WTC11 (cell line): ENCODE results near the gene ATXN10. TPM values are rescaled to one million over a fixed set of nuclear protein-coding genes. Genes with fewer than 3 reads are reported as not detected.

ENCODE experiments used
- ATAC-seq: fragments of 200-7000 bp; cut with Tn5 transposase; 2 replicates; pipeline ENCODE4 v1.10.0; 2021; ENCODE audit warnings: mild to moderate bottlenecking, moderate library complexity
- CTCF ChIA-PET: fragments of 300-600 bp; sonication (Branson Sonifier 250); formaldehyde crosslinking; loops from one replicate; lab custom pipeline; 2021; ENCODE audit warnings: antibody characterized with exemption; lab: Charles Lee
- POLR2A ChIA-PET: fragments of 350-600 bp; sonication (Branson Sonifier 250); formaldehyde crosslinking; loops from one replicate; lab custom pipeline; 2021; ENCODE audit warnings: antibody characterized with exemption; lab: Charles Lee
- DNase-seq: peaks from one replicate; pipeline ENCODE4 v3.0.0; 2021; ENCODE audit warnings: low spot score
- H3K27ac Mint-ChIP-seq: 2 replicates; pipeline ENCODE4 v1.8.0; 2021; ENCODE audit warnings: mixed read lengths
- H3K27me3 Mint-ChIP-seq: 2 replicates; pipeline ENCODE4 v1.8.0; 2021; ENCODE audit warnings: low read depth, mild to moderate bottlenecking, moderate library complexity, mixed read lengths
- H3K36me3 Mint-ChIP-seq: 2 replicates; pipeline ENCODE4 v1.8.0; 2021; ENCODE audit warnings: mixed read lengths
- H3K4me1 Mint-ChIP-seq: 2 replicates; pipeline ENCODE4 v1.8.0; 2022; ENCODE audit warnings: mixed read lengths
- H3K4me3 Mint-ChIP-seq: 2 replicates; pipeline ENCODE4 v1.8.0; 2021; ENCODE audit warnings: mild to moderate bottlenecking, moderate library complexity, mixed read lengths
- H3K9me3 Mint-ChIP-seq: 2 replicates; pipeline ENCODE4 v1.8.0; 2021; ENCODE audit warnings: mixed read lengths
- AR ChIP-seq: fragments of 250-450 bp; sonication (Bioruptor Pico); IDR thresholded peaks from 2 replicates; pipeline ENCODE4 v1.9.0; 2021; ENCODE audit warnings: mild to moderate bottlenecking
- ATF1 ChIP-seq: sonication (generic); formaldehyde crosslinking; IDR thresholded peaks from 2 replicates; pipeline ENCODE4 v1.8.1; 2023; ENCODE audit warnings: mild to moderate bottlenecking, moderate library complexity, missing genetic modification reagents
- ATF2 ChIP-seq: sonication (generic); formaldehyde crosslinking; IDR thresholded peaks from 2 replicates; pipeline ENCODE4 v1.8.1; 2022; ENCODE audit warnings: low read depth, missing genetic modification reagents, borderline replicate concordance
- CDX4 ChIP-seq: fragments of 250-450 bp; sonication (Bioruptor Pico); IDR thresholded peaks from 2 replicates; pipeline ENCODE4 v1.9.0; 2021; ENCODE audit warnings: moderate library complexity, mild to moderate bottlenecking, inconsistent platforms, borderline replicate concordance
- E2F1 ChIP-seq: sonication (generic); formaldehyde crosslinking; IDR thresholded peaks from 2 replicates; pipeline ENCODE4 v1.8.0; 2022; ENCODE audit warnings: mild to moderate bottlenecking, missing genetic modification reagents
- ERG ChIP-seq: fragments of 250-450 bp; sonication (Bioruptor Pico); IDR thresholded peaks from 2 replicates; pipeline ENCODE4 v1.8.0; 2021; ENCODE audit warnings: mild to moderate bottlenecking
- MLX ChIP-seq: sonication (generic); formaldehyde crosslinking; IDR thresholded peaks from 2 replicates; pipeline ENCODE4 v1.8.1; 2023; ENCODE audit warnings: mild to moderate bottlenecking, missing genetic modification reagents, moderate library complexity
- MXD4 ChIP-seq: fragments of 250-450 bp; sonication (Bioruptor Pico); IDR thresholded peaks from 2 replicates; pipeline ENCODE4 v1.8.0; 2021; ENCODE audit warnings: mild to moderate bottlenecking, moderate library complexity, borderline replicate concordance
- MYBL2 ChIP-seq: sonication (generic); formaldehyde crosslinking; IDR thresholded peaks from 2 replicates; pipeline ENCODE4 v1.8.1; 2023; ENCODE audit warnings: mild to moderate bottlenecking, moderate library complexity, missing genetic modification reagents
- NR2C2 ChIP-seq: sonication (generic); formaldehyde crosslinking; IDR thresholded peaks from 2 replicates; pipeline ENCODE4 v1.8.0; 2022; ENCODE audit warnings: mild to moderate bottlenecking, missing genetic modification reagents
- NR3C1 ChIP-seq: sonication (generic); formaldehyde crosslinking; conservative IDR thresholded peaks from 2 replicates; pipeline ENCODE4 v1.8.1; 2023; ENCODE audit warnings: low read depth, mild to moderate bottlenecking, missing genetic modification reagents
- PREB ChIP-seq: sonication (generic); formaldehyde crosslinking; IDR thresholded peaks from 2 replicates; pipeline ENCODE4 v1.8.1; 2022; ENCODE audit warnings: mild to moderate bottlenecking, missing genetic modification reagents, moderate library complexity, borderline replicate concordance
- ZBTB43 ChIP-seq: sonication (generic); formaldehyde crosslinking; IDR thresholded peaks from 2 replicates; pipeline ENCODE4 v1.8.1; 2023; ENCODE audit warnings: mild to moderate bottlenecking, missing genetic modification reagents
- ZMAT4 ChIP-seq: fragments of 250-450 bp; sonication (Bioruptor Pico); IDR thresholded peaks from 2 replicates; pipeline ENCODE4 v1.9.0; 2021; ENCODE audit warnings: mild to moderate bottlenecking
- ZNF317 ChIP-seq: sonication (generic); formaldehyde crosslinking; IDR thresholded peaks from 2 replicates; pipeline ENCODE4 v1.8.1; 2023; ENCODE audit warnings: low read depth, mild to moderate bottlenecking, moderate library complexity, missing genetic modification reagents, borderline replicate concordance
- ZNF512 ChIP-seq: sonication (generic); formaldehyde crosslinking; IDR thresholded peaks from 2 replicates; pipeline ENCODE4 v1.8.1; 2022; ENCODE audit warnings: missing genetic modification reagents, borderline replicate concordance
- total RNA-seq: library from RNA; stranded (reverse); gene quantifications from 3 replicates; pipeline ENCODE4 v1.2.3, GENCODE V29; 2021

The ATXN10 gene
- total RNA-seq, 1 experiment from 2014 or later, result 185 TPM

GRCh38 chr22:45868571-45869339 lies 197.1 kb downstream of the ATXN10 start:
- Mint-ChIP-seq H3K4me3 (peak overlapping the region; percentile 59), H3K4me1 (peaks cover 21% of the 10 kb centered on the region)
- POLR2A ChIA-PET, result interaction anchor here (1.2 kb wide), 1 partner anchor 10 kb away, joined by 3 read pairs; no protein-coding TSS in a partner anchor
- ATAC-seq (no peak), DNase-seq (no peak)
- TF ChIP-seq ZBTB43 (CRISPR knock-in tag) (no peak), MYBL2 (no peak), MLX (CRISPR knock-in tag) (no peak), E2F1 (CRISPR knock-in tag) (no peak), MXD4 (CRISPR knock-in tag) (no peak), ZNF512 (CRISPR knock-in tag) (no peak), ZMAT4 (no peak), ZNF317 (CRISPR knock-in tag) (no peak), NR2C2 (CRISPR knock-in tag) (no peak), ATF1 (no peak), ATF2 (CRISPR knock-in tag) (no peak), CDX4 (CRISPR knock-in tag) (no peak), ERG (CRISPR knock-in tag) (no peak)
- TF ChIP-seq, all 79 proteins: peak for 0
- Mint-ChIP-seq H3K9me3 (peaks cover 11% of the 10 kb centered on the region), H3K36me3 (no peaks in the 10 kb centered on the region), H3K27ac (no peak overlapping the region; the same call in 1 of the 2 replicates), H3K27me3 (peaks cover 66% of the 10 kb centered on the region)
- CTCF ChIA-PET, result interaction anchor here (0.5 to 7.3 kb wide), 5 partner anchors 10 to 257 kb away, joined by 5 to 69 read pairs (median 10); no protein-coding TSS in a partner anchor

GRCh38 chr22:45869340-45869847 lies 197.8 kb downstream of the ATXN10 start:
- ATAC-seq (no peak), DNase-seq (no peak)
- H3K27ac Mint-ChIP-seq, result no peak overlapping the region
- H3K4me3 Mint-ChIP-seq, result no peak overlapping the region
- CTCF ChIA-PET, result interaction anchor here (0.5 to 7.3 kb wide), 4 partner anchors 97 to 258 kb away, joined by 5 to 69 read pairs (median 9); no protein-coding TSS in a partner anchor
- peaks cover 11% of the 10 kb centered on the region for H3K9me3 Mint-ChIP-seq
- H3K27me3 Mint-ChIP-seq, result peaks cover 63% of the 10 kb centered on the region
- H3K36me3 Mint-ChIP-seq, result no peaks in the 10 kb centered on the region
- POLR2A ChIA-PET, result no interaction called here
- peaks cover 16% of the 10 kb centered on the region for H3K4me1 Mint-ChIP-seq
- TF ChIP-seq ERG (CRISPR knock-in tag), result no peak
- no peak for TF ChIP-seq AR (CRISPR knock-in tag)
- TF ChIP-seq NR3C1 (CRISPR knock-in tag), result no peak
- TF ChIP-seq PREB (CRISPR knock-in tag), result no peak
